ENCODE measurements around the gene CTNNA1.
A peak's percentile ranks its signal among the peaks of the same experiment; 100 is the strongest.
"Not testable (repeated sequence)": the region's sequence is repeated elsewhere in the genome, so short reads cannot be mapped to it uniquely, and the experiment has no call there.

Gene CTNNA1

DNA sequence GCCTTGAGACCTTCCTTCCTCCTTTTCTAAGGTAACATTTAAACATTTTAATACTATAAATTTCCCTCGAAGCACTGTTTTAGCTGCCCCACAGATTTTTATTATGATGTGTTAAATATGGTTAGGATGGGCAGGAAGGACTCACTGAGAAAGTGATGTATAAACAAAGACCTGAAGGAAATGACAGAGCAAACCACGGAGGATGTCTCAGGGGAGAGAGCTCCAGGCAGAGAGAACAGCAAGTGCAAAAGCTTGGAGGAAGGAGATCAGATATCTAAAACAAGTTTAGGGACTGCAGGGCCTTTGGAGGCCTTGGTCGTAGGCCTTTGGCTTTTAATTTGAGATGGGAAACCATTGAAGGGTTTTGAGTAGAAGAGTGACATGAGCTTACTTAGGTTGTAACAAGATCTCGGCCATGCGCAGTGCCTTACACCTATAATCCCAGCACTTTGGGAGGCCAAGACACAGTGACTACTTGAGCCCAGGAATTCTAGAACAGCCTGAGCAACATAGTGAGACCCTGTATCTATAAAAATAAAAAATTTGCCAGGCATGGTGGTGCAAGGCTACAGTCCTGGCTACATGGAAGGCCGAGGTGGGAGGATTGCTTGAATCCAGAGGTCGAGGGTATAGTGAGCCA, 157.4 kb downstream of the CTNNA1 start:
- DNase-seq (ENCODE audit: low read depth) = peak; percentile 51
- no peak overlapping the region for H3K4me3 ChIP-seq (ENCODE audit: control insufficient read depth, low read depth, low read length)
- TF ChIP-seq, protein P1, sequence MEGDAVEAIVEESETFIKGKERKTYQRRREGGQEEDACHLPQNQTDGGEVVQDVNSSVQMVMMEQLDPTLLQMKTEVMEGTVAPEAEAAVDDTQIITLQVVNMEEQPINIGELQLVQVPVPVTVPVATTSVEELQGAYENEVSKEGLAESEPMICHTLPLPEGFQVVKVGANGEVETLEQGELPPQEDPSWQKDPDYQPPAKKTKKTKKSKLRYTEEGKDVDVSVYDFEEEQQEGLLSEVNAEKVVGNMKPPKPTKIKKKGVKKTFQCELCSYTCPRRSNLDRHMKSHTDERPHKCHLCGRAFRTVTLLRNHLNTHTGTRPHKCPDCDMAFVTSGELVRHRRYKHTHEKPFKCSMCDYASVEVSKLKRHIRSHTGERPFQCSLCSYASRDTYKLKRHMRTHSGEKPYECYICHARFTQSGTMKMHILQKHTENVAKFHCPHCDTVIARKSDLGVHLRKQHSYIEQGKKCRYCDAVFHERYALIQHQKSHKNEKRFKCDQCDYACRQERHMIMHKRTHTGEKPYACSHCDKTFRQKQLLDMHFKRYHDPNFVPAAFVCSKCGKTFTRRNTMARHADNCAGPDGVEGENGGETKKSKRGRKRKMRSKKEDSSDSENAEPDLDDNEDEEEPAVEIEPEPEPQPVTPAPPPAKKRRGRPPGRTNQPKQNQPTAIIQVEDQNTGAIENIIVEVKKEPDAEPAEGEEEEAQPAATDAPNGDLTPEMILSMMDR (conservative IDR thresholded peaks at IDR 0.05; ENCODE audit: control insufficient read depth, insufficient read depth, low read depth, low read length) = no peak

DNA sequence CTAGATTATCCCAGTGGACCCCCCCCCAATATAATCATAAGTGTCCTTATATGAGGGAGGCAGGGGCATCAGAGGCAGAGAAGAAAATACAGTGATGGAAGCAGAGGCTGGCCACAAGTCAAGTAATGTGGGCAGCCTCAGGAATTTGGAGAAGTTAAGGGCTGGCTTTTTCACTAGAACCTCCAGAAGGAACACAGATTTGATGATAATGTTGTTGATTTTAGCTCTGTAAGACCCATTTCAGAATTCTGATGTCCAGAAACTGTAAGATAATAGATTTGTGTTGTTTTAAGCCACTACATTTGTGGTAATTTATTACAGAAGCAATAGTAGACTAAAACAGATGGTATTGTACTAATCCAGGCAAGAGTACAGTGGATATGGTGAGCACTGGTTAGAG, 158.2 kb downstream of the CTNNA1 start:
- no peak for DNase-seq (ENCODE audit: low read depth)
- TF ChIP-seq, protein P1 (conservative IDR thresholded peaks at IDR 0.05; ENCODE audit: control insufficient read depth, insufficient read depth, low read depth, low read length) = no peak
- H3K4me3 ChIP-seq (ENCODE audit: control insufficient read depth, low read depth, low read length) = no peak overlapping the region

DNA sequence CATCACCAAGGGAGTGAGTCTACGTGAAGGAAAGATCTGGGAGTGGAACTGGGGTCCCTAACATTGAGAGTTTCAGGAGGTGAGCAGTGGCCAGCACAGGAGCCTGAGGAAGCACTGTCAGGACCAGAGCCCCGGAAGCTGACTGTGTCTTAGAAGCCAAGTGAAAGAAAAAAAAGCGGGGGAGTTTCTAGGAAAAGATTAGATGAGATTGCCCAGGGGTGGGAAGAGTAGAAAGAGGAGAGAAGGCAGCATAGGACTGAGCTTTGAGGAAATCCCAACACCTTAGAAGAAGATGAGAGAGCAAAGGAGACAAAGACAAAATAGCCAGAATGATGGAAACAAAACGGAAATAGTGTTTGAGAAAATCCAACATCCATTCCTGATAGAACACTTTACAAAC, 158.9 kb downstream of the CTNNA1 start:
- H3K4me3 ChIP-seq (ENCODE audit: control insufficient read depth, low read depth, low read length) = no peak overlapping the region
- DNase-seq (ENCODE audit: low read depth) = no peak
- TF ChIP-seq, protein P1 (conservative IDR thresholded peaks at IDR 0.05; ENCODE audit: control insufficient read depth, insufficient read depth, low read depth, low read length) = no peak

DNA sequence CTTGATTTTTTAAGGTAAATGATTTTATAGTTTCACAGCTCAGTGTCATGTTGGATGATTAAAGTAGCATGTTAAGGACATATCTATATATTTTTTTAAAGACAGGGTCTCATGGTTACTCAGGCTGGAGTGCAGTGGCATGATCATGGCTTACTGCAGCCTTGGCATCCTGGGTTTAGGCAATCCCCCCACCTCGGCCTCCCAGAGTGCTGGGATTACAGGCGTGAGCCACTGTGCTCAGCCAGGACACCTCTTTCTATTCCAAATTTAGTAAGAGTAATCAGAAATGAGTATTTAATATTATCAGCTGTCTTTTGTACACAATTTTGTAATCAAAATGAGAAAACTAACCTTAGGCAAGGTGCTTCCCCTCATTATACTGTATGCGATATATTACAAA, 160.5 kb downstream of the CTNNA1 start:
- no peak overlapping the region for H3K4me3 ChIP-seq (ENCODE audit: control insufficient read depth, low read depth, low read length)
- no peak for DNase-seq (ENCODE audit: low read depth)
- TF ChIP-seq, protein P1 (conservative IDR thresholded peaks at IDR 0.05; ENCODE audit: control insufficient read depth, insufficient read depth, low read depth, low read length) = no peak

DNA sequence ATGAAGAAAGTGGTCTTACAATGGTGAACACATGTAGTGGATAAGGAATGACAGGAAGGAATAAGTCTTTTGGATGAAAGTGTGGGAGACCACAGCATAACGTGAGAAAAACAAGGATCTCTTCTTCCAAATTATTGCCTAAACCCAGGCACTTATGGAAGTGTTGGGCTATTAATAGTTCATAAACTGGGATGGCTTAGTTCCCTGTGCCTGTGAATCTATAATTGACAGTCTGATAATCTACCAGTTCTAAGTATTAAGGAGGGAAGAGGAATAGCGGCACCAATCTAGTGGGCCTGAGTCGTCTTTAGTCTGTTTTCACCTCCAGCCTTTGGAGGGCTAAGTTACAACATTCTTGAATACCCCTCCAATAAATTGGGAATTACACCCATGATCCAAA, 161.1 kb downstream of the CTNNA1 start:
- no peak for DNase-seq (ENCODE audit: low read depth)
- H3K4me3 ChIP-seq (ENCODE audit: control insufficient read depth, low read depth, low read length) = no peak overlapping the region
- TF ChIP-seq, protein P1 (conservative IDR thresholded peaks at IDR 0.05; ENCODE audit: control insufficient read depth, insufficient read depth, low read depth, low read length) = no peak

DNA sequence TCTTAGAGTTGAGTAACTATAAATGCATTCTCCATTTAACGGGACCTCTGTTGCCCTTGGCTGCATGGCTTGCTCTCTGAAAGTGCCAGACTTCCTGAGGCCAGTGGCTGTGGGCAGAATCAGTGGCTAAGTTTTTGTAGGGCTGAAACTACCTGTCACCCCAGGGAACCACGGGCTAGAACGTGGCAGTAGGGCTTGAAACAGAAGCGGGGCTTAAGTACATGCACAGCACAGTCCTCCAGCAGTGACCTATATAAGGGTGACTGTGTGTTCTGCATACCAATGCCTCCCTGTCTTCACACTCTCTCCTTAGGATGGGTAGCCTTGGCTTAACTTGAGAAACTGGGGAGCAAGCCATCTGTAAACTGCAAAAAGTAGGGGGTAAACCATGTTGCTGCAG, 165.5 kb downstream of the CTNNA1 start:
- no peak overlapping the region for H3K4me3 ChIP-seq (ENCODE audit: control insufficient read depth, low read depth, low read length)
- no peak for DNase-seq (ENCODE audit: low read depth)
- TF ChIP-seq, protein P1 (conservative IDR thresholded peaks at IDR 0.05; ENCODE audit: control insufficient read depth, insufficient read depth, low read depth, low read length) = no peak

DNA sequence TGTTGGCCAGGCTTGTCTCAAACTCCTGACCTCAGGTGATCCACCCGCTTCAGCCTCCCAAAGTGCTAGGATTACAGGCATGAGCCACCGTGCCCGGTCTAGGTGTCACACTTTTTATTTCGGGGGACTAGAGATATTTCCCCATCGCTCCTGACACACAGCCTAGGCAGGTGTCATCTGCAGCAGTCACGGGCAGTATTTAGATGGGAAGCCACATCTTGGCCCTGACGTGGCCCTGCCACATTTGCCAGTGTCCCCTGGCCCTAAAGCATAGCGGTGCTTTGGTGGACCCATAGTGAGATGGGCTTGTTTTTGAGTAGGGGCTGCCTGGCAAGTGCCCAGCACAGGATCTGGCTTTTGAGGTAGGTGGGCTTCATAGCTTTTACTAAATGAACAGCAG, 167.0 kb downstream of the CTNNA1 start:
- TF ChIP-seq, protein P1 (conservative IDR thresholded peaks at IDR 0.05; ENCODE audit: control insufficient read depth, insufficient read depth, low read depth, low read length) = no peak

DNA sequence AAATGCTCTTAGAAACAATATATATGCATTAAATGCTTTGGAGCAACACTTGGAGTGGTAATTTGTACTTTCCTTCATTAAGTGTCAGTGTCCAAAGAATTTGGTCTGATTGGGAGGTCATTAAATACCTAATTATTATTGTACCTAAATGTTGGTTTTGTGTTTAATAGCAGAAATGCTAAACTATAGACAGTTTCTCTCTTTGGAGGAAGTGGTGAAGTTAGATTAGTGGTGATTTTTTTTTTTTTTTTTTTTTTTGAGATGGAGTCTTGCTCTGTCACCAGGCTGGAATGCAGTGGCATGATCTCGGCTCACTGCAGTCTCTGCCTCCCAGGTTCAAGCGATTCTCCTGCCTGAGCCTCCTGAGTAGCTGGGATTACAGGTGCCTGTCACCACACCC, 168.1 kb downstream of the CTNNA1 start:
- not testable (repeated sequence) for H3K4me3 ChIP-seq (ENCODE audit: control insufficient read depth, low read depth, low read length); DNase-seq (ENCODE audit: low read depth)

More for the DNA sequence above, 167.0 kb downstream of the CTNNA1 start:
- H3K4me3 ChIP-seq (ENCODE audit: control insufficient read depth, low read depth, low read length) = no peak overlapping the region
- DNase-seq (ENCODE audit: low read depth) = no peak

Data from fibroblast of mammary gland (primary cell).